Liver (tissue), 9 donors: Measurements from ENCODE around the gene BRD1. TPM values are rescaled to one million over a fixed set of nuclear protein-coding genes. Genes with fewer than 3 reads are reported as not detected.
"Not testable (repeated sequence)": the region's sequence is repeated elsewhere in the genome, so short reads cannot be mapped to it uniquely, and the experiment has no call there.

Experiments
- DNase-seq: peaks from one replicate; pipeline ENCODE4 v3.0.0-alpha.2; 2017; ENCODE audit warnings: low spot score
- H3K27ac ChIP-seq, 2 donors: one replicate each; pipeline ENCODE4 v1.7.0; 2013; ENCODE audit warnings: inconsistent platforms in 2 of 2, low read length in 2 of 2, control low read depth in 1 of 2, low read depth in 1 of 2, mild to moderate bottlenecking in 1 of 2
- H3K27me3 ChIP-seq, 4 donors: one replicate each; pipeline versions ENCODE4 v1.6.1 to v1.7.0; 2013; ENCODE audit warnings: low read length in 3 of 4, inconsistent platforms in 1 of 4, mild to moderate bottlenecking in 1 of 4, moderate library complexity in 1 of 4; ENCODE audit not compliant: control insufficient read depth in 4 of 4, insufficient read depth in 4 of 4
- H3K36me3 ChIP-seq, 4 donors: one replicate each; pipeline versions ENCODE4 v1.6.1 to v1.7.0; 2013; ENCODE audit warnings: low read length in 3 of 4, mild to moderate bottlenecking in 3 of 4, low read depth in 1 of 4, moderate library complexity in 1 of 4; ENCODE audit not compliant: control insufficient read depth in 4 of 4, insufficient read depth in 3 of 4
- H3K4me1 ChIP-seq, 4 donors: one replicate each; pipeline versions ENCODE4 v1.6.1 to v1.7.0; 2013; ENCODE audit warnings: low read length in 3 of 4, mild to moderate bottlenecking in 3 of 4, moderate library complexity in 1 of 4; ENCODE audit not compliant: control insufficient read depth in 4 of 4, insufficient read depth in 4 of 4
- H3K4me3 ChIP-seq, 3 donors: one replicate each; pipeline versions ENCODE4 v1.6.1 to v1.7.0; 2013; ENCODE audit warnings: low read length in 3 of 3, control low read depth in 1 of 3, low read depth in 1 of 3, mild to moderate bottlenecking in 1 of 3
- H3K9ac ChIP-seq, 2 donors: one replicate each; pipeline ENCODE4 v1.7.0; 2013; ENCODE audit warnings: low read length in 2 of 2, mild to moderate bottlenecking in 2 of 2, moderate library complexity in 2 of 2, control low read depth in 1 of 2, low read depth in 1 of 2
- H3K9me3 ChIP-seq, 4 donors: one replicate each; pipeline versions ENCODE4 v1.6.1 to v1.7.0; 2013; ENCODE audit warnings: low read length in 3 of 4; ENCODE audit not compliant: control insufficient read depth in 4 of 4
- ATF3 ChIP-seq: IDR thresholded peaks from 2 replicates; pipeline ENCODE4 v1.6.1; 2016; ENCODE audit warnings: antibody characterized with exemption
- EGR1 ChIP-seq, 2 donors: IDR thresholded peaks; 2 replicates each; pipeline ENCODE4 v1.6.1; 2016 to 2018; ENCODE audit warnings: antibody characterized with exemption in 2 of 2, low read depth in 2 of 2
- FOXA1 ChIP-seq: IDR thresholded peaks from 2 replicates; pipeline ENCODE4 v1.6.1; 2016; ENCODE audit warnings: antibody characterized with exemption
- GABPA ChIP-seq, 2 donors: IDR thresholded peaks in 1 of 2; conservative IDR thresholded peaks in 1 of 2; 2 replicates each; pipeline ENCODE4 v1.6.1; 2016; ENCODE audit warnings: antibody characterized with exemption in 2 of 2, mild to moderate bottlenecking in 1 of 2, moderate library complexity in 1 of 2
- HNF4A ChIP-seq, 2 donors: conservative IDR thresholded peaks; 2 replicates each; pipeline ENCODE4 v1.6.1; 2016; ENCODE audit warnings: antibody characterized with exemption in 2 of 2, mild to moderate bottlenecking in 2 of 2
- HNF4G ChIP-seq: IDR thresholded peaks from 2 replicates; pipeline ENCODE4 v1.6.1; 2016; ENCODE audit warnings: antibody characterized with exemption
- NR2F2 ChIP-seq: IDR thresholded peaks from 2 replicates; pipeline ENCODE4 v1.6.1; 2016; ENCODE audit warnings: antibody characterized with exemption
- RAD21 ChIP-seq, 2 donors: IDR thresholded peaks; 2 replicates each; pipeline ENCODE4 v1.6.1; 2016; ENCODE audit warnings: antibody characterized with exemption in 2 of 2, mild to moderate bottlenecking in 2 of 2
- REST ChIP-seq: IDR thresholded peaks from 2 replicates; pipeline ENCODE4 v1.6.1; 2016; ENCODE audit warnings: antibody characterized with exemption, mild to moderate bottlenecking
- RXRA ChIP-seq, 2 donors: IDR thresholded peaks; 2 replicates each; pipeline ENCODE4 v1.6.1; 2017 to 2018; ENCODE audit warnings: antibody characterized with exemption in 2 of 2, mild to moderate bottlenecking in 1 of 2
- SP1 ChIP-seq: IDR thresholded peaks from 2 replicates; pipeline ENCODE4 v1.6.1; 2018; ENCODE audit warnings: antibody characterized with exemption, mild to moderate bottlenecking
- YY1 ChIP-seq: IDR thresholded peaks from 2 replicates; pipeline ENCODE4 v1.6.1; 2016; ENCODE audit warnings: antibody characterized with exemption, mild to moderate bottlenecking
- WGBS: extraction: QIAGEN DNeasy Blood & Tissue Kit; methylation state at CpG from one replicate; pipeline ENCODE4 v1.1.7; 2013; 5-methylcytosine and 5-hydroxymethylcytosine counted together
- polyA plus RNA-seq, 2 donors: library from polyadenylated mRNA; stranded (reverse) in 1 of 2; unstranded in 1 of 2; fragments of 200-250 nt in 1 of 2; fragments of >200 nt in 1 of 2; fragmentation: Nextera tagmentation in 1 of 2; extraction: Ambion mirVana in 1 of 2; gene quantifications; one replicate each; pipeline versions ENCODE4 v1.2.1 to v1.2.3, GENCODE V29; 2013 to 2015
- total RNA-seq, 2 donors: library from RNA; depleted of rRNA; stranded (reverse); fragments of >200 nt; gene quantifications; one replicate each; pipeline ENCODE4 v1.2.3, GENCODE V29; 2014
- TF ChIP-seq, protein P1 (sequence below): fragments of 150-350 bp; IDR thresholded peaks from 2 replicates; pipeline ENCODE4 v1.5.1; 2017; ENCODE audit warnings: improper control_type of control experiment, low read depth, low read length; ENCODE audit not compliant: missing input control
- donor health status: healthy.
- donor health status: healthy.
- donor health status: healthy.
- donor health status: healthy.
- donor health status: healthy.

The BRD1 gene
- total and polyA plus RNA-seq, 4 donors, result 3.3 to 20.7 (median 11.6) TPM

DNA sequence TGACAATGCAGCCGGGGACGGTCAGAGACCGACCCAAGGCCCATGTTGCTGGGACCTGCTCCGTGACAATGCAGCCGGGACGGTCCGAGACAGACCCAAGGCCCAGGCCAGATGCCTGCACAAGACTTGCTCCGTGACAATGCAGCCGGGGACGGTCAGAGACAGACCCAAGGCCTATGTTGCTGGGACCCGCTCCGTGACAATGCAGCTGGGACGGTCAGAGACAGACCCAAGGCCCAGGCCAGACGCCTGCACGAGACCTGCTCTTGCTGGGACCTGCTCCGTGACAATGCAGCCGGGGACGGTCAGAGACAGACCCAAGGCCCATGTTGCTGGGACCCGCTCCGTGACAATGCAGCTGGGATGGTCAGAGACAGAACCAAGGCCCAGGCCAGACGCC is 45.8 kb downstream of the BRD1 start:
- not testable (repeated sequence) for H3K27me3 ChIP-seq, H3K27ac ChIP-seq, H3K4me3 ChIP-seq, H3K9me3 ChIP-seq, DNase-seq, H3K4me1 ChIP-seq, H3K9ac ChIP-seq
- WGBS, result 97% methylated on average over 21 of the region's 21 CpGs
- H3K36me3 ChIP-seq, result peaks cover 9 to 58% (median 29%) of the 10 kb centered on the region in 4 donors

DNA sequence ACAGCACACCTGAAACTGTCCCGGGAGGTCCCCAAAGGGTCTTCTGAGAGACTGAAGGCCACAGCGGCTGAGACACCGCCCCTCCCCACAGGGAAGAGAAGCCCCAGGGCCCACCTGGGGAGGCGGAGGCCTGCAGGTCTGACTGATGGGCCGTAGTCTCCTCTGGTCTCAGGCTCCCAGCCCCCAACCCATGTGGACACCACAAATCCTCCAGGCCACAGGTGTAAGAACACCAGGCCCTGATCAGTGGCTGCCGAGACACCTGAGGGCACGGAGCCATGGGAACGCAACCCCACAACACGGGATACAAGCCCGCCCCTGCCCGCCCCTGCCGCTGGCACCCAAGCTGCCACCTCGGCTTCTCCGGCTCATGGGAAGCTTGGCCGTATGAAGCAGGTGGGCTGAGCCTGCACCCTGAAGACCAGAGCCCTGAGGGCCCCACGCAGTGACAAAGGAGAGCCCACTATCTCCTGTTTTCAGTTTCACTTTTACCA is 46.3 kb downstream of the BRD1 start:
- TF ChIP-seq ATF3, result no peak
- TF ChIP-seq EGR1 (IDR thresholded peaks at IDR 0.05; ENCODE audit: low read depth in 2 of 2), result no peak
- TF ChIP-seq SP1, result no peak
- no peak for TF ChIP-seq NR2F2
- no peak for TF ChIP-seq GABPA (IDR thresholded peaks at IDR 0.05 in 1 of 2, conservative IDR thresholded peaks at IDR 0.05 in 1 of 2)
- TF ChIP-seq RAD21 (IDR thresholded peaks at IDR 0.05), result no peak
- TF ChIP-seq HNF4A (conservative IDR thresholded peaks at IDR 0.05), result no peak
- TF ChIP-seq HNF4G, result no peak
- no peak for TF ChIP-seq RXRA (IDR thresholded peaks at IDR 0.05)
- TF ChIP-seq, protein P1, sequence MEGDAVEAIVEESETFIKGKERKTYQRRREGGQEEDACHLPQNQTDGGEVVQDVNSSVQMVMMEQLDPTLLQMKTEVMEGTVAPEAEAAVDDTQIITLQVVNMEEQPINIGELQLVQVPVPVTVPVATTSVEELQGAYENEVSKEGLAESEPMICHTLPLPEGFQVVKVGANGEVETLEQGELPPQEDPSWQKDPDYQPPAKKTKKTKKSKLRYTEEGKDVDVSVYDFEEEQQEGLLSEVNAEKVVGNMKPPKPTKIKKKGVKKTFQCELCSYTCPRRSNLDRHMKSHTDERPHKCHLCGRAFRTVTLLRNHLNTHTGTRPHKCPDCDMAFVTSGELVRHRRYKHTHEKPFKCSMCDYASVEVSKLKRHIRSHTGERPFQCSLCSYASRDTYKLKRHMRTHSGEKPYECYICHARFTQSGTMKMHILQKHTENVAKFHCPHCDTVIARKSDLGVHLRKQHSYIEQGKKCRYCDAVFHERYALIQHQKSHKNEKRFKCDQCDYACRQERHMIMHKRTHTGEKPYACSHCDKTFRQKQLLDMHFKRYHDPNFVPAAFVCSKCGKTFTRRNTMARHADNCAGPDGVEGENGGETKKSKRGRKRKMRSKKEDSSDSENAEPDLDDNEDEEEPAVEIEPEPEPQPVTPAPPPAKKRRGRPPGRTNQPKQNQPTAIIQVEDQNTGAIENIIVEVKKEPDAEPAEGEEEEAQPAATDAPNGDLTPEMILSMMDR, result no peak
- TF ChIP-seq YY1, result no peak
- no peak for TF ChIP-seq REST
- no peak for TF ChIP-seq FOXA1
- DNase-seq, result no peak
- no peaks in the 10 kb centered on the region for H3K27me3 ChIP-seq
- 92% methylated on average over 16 of the region's 16 CpGs for WGBS
- H3K9me3 ChIP-seq, result no peaks in the 10 kb centered on the region
- H3K27ac ChIP-seq, result no peak overlapping the region
- no peak overlapping the region for H3K4me3 ChIP-seq
- peaks cover 11 to 58% (median 29%) of the 10 kb centered on the region in 4 donors for H3K36me3 ChIP-seq
- H3K9ac ChIP-seq, result no peak overlapping the region
- H3K4me1 ChIP-seq, result peaks cover 0 to under 1% (median 0%) of the 10 kb centered on the region in 4 donors
